AG04450 (cell line): ENCODE measurements around the gene COBLL1. TPM values are rescaled to one million over a fixed set of nuclear protein-coding genes. Genes with fewer than 3 reads are reported as not detected.

Source experiments
- CTCF ChIA-PET: fragments of 300-600, 350-600 bp; formaldehyde crosslinking; extraction: SDS; loops from one replicate; lab custom pipeline; 2022; ENCODE audit warnings: antibody characterized with exemption, inconsistent platforms; lab: Charles Lee
- POLR2A ChIA-PET: fragments of 350-600 bp; formaldehyde crosslinking; extraction: SDS; loops from one replicate; lab custom pipeline; 2021; ENCODE audit warnings: antibody characterized with exemption, inconsistent platforms; lab: Yijun Ruan, JAX
- DNase-seq: peaks from one replicate; pipeline ENCODE4 v3.0.0-alpha.2; 2011; ENCODE audit warnings: low read depth, low spot score
- H3K27ac ChIP-seq: one replicate; pipeline ENCODE4 v1.5.1; 2012; ENCODE audit warnings: low read depth, low read length, control low read depth
- H3K27me3 ChIP-seq: one replicate; pipeline ENCODE4 v1.6.0; 2012; ENCODE audit warnings: low read length; ENCODE audit not compliant: control insufficient read depth, insufficient read depth
- H3K4me3 ChIP-seq: 2 replicates; pipeline ENCODE4 v1.5.1; 2011; ENCODE audit warnings: mild to moderate bottlenecking, low read depth, low read length, control low read depth
- H3K9me3 ChIP-seq: 2 replicates; pipeline ENCODE4 v1.5.1; 2012; ENCODE audit warnings: low read length; ENCODE audit not compliant: control insufficient read depth, insufficient read depth
- polyA plus RNA-seq: library from polyadenylated mRNA; depleted of rRNA; stranded (reverse); fragments of >200 nt; gene quantifications from 2 replicates; pipeline ENCODE4 v1.2.3, GENCODE V29; 2011
- TF ChIP-seq, protein P1 (sequence below): IDR thresholded peaks from 2 replicates; pipeline ENCODE4 v1.5.1; 2011; ENCODE audit warnings: low read depth, low read length, control low read depth, inconsistent platforms

Gene COBLL1
- polyA plus RNA-seq, 1 experiment = 0.79 TPM

DNA sequence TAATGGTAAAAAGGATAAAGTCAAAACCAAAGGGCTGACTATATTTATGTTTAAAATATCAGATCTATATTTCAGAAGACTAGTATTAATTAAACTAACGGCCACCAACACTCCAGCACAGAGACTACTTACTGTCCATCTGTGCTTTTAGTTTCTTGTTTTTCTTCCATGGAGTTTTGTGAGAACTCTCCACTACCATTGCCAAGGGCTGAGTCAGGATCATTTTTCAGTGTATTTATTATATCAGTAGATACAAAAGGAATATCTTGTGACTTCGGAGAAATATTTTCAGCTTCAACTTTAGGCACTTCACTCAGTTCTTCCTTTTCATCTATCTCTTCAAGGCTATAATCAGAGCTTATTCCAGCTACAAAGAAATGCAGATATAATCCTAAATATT lies 141.2 kb downstream of the COBLL1 start:
- POLR2A ChIA-PET = no interaction called here
- H3K27me3 ChIP-seq = no peaks in the 10 kb centered on the region
- CTCF ChIA-PET = interaction anchor here (1.7 kb wide), 1 partner anchor 16 kb away, joined by 4 read pairs; no protein-coding TSS in a partner anchor
- no peak for DNase-seq
- no peaks in the 10 kb centered on the region for H3K9me3 ChIP-seq
- no peak overlapping the region for H3K27ac ChIP-seq
- TF ChIP-seq, protein P1, sequence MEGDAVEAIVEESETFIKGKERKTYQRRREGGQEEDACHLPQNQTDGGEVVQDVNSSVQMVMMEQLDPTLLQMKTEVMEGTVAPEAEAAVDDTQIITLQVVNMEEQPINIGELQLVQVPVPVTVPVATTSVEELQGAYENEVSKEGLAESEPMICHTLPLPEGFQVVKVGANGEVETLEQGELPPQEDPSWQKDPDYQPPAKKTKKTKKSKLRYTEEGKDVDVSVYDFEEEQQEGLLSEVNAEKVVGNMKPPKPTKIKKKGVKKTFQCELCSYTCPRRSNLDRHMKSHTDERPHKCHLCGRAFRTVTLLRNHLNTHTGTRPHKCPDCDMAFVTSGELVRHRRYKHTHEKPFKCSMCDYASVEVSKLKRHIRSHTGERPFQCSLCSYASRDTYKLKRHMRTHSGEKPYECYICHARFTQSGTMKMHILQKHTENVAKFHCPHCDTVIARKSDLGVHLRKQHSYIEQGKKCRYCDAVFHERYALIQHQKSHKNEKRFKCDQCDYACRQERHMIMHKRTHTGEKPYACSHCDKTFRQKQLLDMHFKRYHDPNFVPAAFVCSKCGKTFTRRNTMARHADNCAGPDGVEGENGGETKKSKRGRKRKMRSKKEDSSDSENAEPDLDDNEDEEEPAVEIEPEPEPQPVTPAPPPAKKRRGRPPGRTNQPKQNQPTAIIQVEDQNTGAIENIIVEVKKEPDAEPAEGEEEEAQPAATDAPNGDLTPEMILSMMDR = no peak
- H3K4me3 ChIP-seq = no peak overlapping the region

DNA sequence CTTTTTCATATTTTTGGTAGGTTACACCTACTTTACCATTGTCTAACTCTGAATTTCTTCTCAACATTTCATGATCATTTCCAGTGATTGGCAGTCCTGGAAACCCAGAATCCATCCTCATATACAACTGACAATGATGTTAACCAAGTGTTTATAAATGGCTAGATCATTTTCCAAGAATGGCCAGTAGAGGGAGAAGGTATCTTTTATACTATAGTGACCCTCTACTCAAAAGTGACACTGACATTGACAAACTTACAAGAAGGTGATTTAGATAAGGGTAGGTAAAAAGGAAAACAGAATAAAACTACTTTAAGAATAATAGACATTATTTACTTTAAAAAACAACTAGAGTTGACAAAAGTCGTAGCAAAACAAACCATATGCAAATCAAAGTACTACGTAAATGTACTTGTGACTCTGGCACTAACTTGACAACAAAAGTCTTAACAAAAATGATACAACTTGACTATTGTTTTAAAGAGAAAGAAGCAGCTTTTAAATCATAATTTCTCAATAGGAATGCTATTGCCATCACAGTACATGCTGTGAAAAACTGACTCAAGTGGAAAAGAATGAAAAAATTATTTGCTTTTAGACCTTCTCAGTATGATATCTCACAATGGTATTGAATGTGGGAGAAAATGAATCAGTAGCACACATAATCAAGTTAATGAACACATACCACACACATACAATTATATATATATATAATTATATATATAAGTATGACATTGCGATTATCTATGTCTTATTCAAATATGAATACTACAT lies 143.7 kb downstream of the COBLL1 start:
- CTCF ChIA-PET = interaction anchor here (0.6 to 0.9 kb wide), 3 partner anchors 17 to 533 kb away, joined by 3 read pairs; no protein-coding TSS in a partner anchor
- POLR2A ChIA-PET = no interaction called here

DNA sequence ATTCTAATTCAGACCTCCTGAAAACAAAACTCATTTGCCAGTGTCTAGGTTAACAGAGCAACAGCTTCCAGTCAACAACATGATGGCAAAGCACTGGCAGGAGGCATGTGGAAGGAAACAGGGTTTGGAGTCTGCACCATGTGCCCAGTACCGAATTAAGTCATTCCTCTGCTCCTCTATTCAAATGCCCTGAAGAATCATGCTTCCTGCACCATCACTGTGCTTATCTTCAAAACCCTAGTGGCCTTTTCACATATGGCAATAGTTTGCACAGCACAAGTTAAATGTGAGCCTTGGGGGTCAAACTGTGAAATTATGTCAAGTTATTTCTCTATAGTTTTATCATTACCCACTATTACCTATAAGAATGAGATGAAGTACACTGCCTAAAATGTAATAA lies 145.0 kb downstream of the COBLL1 start:
- CTCF ChIA-PET = no interaction called here
- TF ChIP-seq, protein P1 = 0 out of 2 replicates have a peak, but pooled peaks have one; percentile 2
- H3K27ac ChIP-seq = no peak overlapping the region
- H3K27me3 ChIP-seq = no peaks in the 10 kb centered on the region
- POLR2A ChIA-PET = no interaction called here
- DNase-seq = no peak
- no peak overlapping the region for H3K4me3 ChIP-seq
- H3K9me3 ChIP-seq = no peaks in the 10 kb centered on the region

More for the DNA sequence above, 143.7 kb downstream of the COBLL1 start:
- Histone ChIP-seq H3K27me3 (no peaks in the 10 kb centered on the region), H3K9me3 (no peaks in the 10 kb centered on the region), H3K27ac (no peak overlapping the region), H3K4me3 (no peak overlapping the region)
- TF ChIP-seq, protein P1 = peak; percentile 66
- DNase-seq = no peak

DNA sequence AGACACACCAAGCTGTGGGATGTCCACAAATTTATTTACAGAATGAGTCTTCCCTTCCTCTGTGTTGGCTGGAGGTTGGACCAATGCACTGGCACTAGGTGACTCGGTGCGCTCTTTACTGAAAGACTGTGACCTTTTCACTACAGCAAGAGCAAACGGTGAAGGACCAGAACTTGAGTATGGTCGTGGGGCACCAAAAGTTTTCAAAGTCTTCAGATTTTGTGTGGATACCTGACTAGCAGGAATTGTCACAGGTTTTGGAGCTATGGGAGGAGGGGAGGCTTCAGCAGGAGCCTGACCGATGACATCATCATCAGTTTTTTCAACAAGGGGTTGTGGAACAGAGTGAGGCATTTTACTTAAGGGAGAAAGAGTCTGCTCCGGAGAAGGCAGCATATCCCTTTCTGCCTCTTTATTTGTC lies 147.3 kb downstream of the COBLL1 start:
- ChIA-PET POLR2A (no interaction called here), CTCF (interaction anchor here (1.0 kb wide), 1 partner anchor 22 kb away, joined by 4 read pairs; no protein-coding TSS in a partner anchor)
- no peaks in the 10 kb centered on the region for H3K27me3 ChIP-seq
- H3K27ac ChIP-seq = no peak overlapping the region
- H3K4me3 ChIP-seq = no peak overlapping the region
- no peaks in the 10 kb centered on the region for H3K9me3 ChIP-seq
- TF ChIP-seq, protein P1 = no peak
- no peak for DNase-seq

DNA sequence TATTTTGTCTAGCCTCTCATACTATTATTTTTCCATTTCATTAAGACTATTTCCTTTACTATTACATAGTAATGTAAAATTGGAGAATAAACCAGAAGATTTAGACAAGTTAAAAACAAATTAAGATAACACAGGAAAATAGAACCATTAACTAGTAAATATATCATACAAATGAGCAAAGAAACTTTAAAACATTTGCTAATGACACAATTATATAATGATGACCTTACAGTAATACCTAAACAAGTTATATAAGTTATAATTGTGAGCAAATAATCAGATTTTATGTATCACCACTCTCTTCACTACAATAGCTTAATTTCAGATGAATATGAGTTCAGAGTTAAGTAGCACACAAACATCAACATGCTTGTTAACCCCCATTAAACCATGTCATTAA lies 147.8 kb downstream of the COBLL1 start:
- Histone ChIP-seq H3K27ac (no peak overlapping the region), H3K27me3 (no peaks in the 10 kb centered on the region), H3K9me3 (no peaks in the 10 kb centered on the region), H3K4me3 (no peak overlapping the region)
- TF ChIP-seq, protein P1 = no peak
- CTCF ChIA-PET = no interaction called here
- POLR2A ChIA-PET = no interaction called here
- no peak for DNase-seq
